GM18858 (cell line): Measurements from ENCODE around the gene KLRC2.
"Not testable (repeated sequence)": the region's sequence is repeated elsewhere in the genome, so short reads cannot be mapped to it uniquely, and the experiment has no call there.

Source experiments
- ATAC-seq: cut with Tn5 transposase; IDR thresholded peaks from one replicate; pipeline ENCODE4 v1.9.1; 2021; ENCODE audit not compliant: unreplicated experiment

Gene KLRC2

DNA sequence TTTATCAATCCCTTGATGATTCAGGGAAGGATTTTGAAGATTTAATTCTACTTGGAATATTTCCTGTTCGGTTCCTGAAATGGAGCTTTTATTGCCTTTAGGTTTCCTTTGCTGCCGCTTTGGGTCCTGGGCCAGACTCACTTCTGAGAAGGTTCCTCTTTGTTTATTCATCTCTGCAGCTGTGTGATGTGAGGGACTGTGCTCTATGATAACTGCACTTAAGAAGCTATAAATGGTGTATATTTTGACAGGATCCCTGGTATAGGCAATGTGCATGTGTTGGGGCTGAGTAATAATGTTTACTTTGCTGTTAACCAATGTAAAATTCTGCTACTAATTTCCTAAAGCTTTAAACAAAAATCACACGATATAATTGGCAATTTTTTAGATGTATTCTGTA, at the start of gene KLRC2:
KLRC2 (minus strand) TSS at position 195 of the 400 bp plus-strand sequence; CDS start at position 171, 24 bp downstream.
- ATAC-seq, result not testable (repeated sequence)

DNA sequence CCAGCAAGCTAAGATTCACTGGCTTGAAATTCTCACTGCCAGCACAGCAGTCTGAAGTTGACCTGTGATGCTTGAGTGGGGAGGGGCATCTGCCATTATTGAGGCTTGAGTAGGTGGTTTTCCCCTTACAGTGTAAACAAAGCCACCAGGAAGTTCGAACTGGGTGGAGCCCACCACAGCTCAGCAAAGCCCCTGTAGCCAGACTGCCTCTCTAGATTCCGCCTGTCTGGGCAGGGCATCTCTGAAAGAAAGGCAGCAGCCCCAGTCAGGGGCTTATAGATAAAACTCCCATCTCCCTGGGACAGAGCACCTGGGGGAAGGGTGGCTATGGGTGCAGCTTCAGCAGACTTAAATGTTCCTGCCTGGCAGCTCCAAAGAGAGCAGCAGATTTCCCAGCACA, 46.1 kb upstream of the KLRC2 start:
- not testable (repeated sequence) for ATAC-seq

DNA sequence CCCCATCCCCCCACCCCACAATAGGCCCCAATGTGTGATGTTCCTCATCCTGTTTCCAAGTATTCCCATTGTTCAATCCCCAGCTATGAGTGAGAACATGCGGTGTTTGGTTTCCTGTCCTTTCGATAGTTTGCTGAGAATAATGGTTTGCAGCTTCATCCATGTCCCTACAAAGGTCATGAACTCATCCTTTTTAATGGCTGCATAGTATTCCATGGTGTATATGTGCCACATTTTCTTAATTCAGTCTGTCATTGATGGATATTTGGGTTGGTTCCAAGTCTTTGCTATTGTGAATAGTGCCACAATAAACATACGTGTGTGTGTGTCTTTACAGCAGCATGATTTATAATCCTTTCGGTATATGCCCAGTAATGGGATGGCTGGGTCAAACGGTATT, 37.0 kb upstream of the KLRC2 start:
- ATAC-seq, result not testable (repeated sequence)

DNA sequence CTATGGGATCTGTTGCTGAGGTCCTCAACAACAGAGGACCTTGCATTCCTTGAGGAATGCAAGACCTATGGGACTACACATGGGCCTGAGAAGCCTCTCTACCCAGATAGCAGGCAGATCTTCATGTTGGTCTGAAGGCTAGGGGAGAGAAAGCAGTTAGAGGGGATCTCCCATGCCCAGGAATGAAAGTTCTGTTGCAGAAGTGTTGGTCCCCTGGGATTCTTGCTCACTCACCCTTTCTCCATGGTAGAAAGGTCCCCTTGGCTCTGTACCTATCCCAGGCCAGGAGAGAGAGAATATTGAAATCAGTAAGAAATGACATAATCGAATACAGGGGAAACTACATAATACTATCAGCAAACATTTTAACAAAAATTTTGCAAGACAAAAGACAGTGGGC, 33.9 kb upstream of the KLRC2 start:
- ATAC-seq, result no peak

DNA sequence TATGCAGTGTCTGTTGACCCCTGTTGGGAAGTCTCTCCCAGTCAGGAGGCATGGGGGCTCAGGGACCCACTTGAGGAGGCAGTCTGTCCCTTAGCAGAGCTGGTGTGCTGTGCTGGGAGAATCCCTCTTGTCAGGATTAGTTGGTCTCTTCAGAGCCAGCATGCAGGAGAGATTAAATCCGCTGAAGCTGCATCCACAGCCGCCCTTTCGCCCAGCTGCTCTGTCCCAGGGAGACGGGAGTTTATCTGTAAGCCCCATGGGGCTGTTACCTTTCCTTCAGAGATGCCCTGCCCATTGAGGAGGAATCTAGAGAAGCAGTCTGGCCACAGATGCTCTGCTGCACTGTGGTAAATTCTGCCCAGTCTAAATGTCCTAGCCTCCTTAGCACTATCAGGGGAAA, 30.5 kb upstream of the KLRC2 start:
- ATAC-seq, result no peak

DNA sequence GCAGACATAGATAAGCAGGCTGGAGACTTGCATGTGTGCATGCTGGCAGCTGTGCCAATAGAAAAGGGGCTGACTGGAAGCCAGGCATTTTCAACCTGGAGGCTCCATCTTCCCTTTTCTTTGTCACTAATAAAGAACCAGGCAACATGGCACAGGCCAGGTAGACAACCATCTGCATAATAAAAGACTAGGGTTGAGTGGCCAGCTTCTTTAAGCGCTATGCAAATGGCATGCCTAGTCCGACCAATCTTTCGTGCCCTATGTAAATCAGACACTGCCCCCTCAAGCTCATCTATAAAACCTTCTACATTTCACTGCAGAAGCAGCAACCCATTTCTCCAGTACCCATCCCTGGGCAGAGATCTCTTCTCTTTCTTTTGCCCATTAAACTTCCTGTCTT, 21.9 kb upstream of the KLRC2 start:
- ATAC-seq, result no peak

DNA sequence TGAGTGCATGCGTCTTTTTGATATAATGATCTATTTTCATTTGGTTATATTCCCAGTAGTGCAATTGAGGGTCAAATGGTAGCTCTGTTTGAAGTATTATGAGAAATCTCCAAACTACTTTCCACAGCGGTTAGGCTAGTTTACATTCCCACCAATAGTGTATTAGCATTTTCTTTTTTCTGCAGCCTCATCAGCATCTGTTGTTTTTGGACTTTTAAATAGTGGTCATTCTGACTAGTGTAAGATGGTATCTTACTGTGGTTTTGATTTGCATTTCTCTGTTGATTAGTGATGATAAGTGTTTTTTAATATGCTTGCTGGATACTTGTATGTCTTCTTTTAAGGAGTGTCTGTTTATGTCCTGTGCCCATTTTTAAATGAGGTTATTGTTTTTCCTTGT, 21.0 kb upstream of the KLRC2 start:
- no peak for ATAC-seq

DNA sequence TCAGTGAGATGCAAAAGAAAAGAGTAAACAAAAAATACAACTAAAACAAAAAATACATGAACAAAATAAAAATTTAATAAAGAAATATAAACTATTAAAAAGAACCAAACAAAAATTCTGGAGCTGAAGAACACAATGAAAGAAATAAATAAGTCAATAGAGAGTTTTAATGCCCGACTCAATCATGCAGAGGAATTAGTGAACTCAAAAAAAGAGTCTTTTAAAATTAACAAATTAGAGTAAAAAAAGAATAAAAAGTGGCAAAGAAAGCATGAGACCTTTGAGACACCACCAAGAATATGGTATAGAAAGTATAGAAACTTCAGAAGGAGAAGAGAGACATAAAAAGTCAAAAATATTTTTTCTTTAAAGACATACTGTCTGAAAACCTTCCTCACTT, 20.0 kb upstream of the KLRC2 start:
- no peak for ATAC-seq

DNA sequence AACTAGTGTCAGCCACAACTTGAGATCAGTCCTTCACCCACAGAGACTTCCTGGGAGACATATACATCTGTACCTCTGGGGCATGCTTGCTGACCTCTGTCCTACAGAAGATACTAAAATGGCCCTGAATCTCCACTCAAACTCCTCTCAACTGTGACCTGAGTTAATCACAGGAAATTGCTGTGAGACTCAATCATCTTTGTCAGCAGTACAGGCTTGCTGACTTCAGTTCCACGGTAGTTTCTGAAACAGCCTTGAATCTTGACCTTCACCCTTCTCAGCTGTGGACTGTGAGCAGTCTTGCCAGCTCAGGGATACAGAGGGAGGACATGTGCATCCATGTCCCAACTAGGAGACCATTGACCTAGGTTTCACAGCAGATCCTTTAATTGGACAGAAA, 18.7 kb upstream of the KLRC2 start:
- no peak for ATAC-seq

DNA sequence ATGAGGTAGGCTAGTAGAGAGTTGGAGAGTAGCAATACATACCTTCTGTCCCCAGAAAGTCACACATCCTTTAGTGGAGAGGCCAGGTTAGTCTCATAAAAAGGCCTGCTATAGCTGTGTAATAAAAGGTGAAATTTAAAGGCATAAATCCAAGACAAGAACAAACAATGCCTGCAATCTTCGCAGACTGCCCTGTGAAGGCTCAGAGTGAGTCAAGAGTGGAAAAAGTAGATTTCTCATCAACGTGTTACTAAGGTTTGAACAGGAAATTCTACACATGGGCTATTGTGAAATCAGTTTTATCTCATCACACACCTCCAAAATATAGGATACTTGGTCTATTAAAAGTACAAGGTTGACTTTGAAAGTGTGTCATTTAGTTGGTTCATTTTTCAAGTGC, 17.3 kb upstream of the KLRC2 start, which contains the start of gene KLRC1:
KLRC1 (minus strand) TSS at position 222 of the 400 bp plus-strand sequence. CDS start 2,221 bp downstream, outside the sequence.
- no peak for ATAC-seq

DNA sequence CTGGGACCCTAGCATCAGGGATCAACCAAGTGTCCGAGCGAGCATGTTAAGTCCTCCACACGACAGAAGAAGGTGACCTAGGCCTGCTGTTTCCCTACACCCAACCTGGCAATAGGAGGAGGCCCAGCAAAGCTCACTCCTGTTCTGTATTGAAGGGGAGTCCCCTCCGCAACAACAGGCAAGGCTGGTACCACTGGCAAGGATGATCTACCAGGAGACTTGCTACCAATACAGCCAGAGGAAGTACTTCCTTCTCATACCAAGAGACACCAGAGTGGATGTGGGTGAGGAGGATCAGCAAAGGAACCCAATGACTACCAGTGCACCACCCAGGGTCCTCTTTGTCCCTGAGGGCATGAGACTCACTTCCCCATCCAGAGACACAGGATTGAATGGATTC, 12.4 kb upstream of the KLRC2 start:
- ATAC-seq, result no peak

DNA sequence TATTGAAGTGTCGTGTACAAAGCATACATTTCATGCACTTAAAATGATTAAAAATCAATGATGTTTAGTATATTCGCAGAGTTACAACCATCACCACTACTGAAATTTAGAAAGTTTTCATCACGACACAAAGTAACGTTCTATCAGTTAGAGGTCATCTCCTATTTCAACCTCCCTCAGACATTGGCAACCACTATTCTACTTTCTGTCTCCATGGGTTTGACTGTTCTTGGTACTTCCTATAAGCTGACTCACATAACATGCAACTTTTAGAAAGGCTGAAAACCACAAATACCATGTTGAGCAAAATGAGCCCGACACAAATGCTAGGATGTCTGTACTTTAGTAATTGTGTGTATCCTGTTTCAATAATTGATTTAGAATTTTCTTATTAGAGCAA, 10.2 kb upstream of the KLRC2 start:
- not testable (repeated sequence) for ATAC-seq

DNA sequence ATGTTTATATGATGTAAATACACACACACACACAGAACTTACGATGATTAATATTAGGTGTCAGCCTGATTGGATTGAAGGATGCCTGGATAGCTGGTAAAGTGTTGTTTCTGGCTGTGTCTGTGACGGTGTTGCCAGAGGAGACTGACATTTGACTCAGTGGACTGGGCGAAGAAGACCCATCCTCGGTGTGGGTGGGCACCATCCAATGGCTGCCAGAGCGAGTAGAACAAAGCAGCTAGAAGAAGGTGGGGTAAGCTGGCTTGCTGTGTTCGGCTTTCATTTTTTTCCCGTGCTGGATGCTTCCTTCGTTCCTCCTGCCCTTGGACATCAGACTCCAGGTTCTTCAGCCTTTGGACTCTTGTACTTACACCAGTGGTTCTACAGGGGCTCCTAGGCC, 5.3 kb upstream of the KLRC2 start:
- not testable (repeated sequence) for ATAC-seq

DNA sequence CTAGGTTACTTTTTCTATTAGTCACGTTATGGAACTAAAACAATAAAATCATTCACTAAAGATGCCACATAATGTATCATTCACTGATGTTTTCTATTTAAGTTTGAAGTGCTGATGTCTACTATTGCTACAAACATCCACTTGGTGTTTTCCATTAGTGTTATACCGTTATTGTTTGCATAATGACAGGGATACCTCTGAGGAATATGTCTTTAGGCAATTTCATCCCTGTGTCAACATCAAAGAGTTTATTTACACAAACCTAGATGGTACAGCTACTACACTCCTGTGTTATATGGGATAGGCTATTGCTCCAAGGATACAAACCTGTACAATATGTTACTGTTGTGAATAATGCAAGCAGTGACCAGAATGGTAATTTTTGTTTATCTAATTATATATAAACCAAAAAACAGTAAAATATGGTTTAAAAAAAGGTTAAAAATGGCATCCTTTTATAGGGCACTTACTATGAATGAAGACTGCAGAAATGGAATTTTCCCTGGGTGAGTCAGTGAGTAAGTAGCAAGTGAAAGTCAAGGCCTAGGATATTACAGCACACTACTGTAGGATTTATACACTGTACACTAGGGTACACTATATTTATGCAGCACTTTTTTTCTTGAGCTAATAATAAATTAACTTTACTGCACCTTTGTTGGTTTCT, 3.9 kb upstream of the KLRC2 start:
- not testable (repeated sequence) for ATAC-seq

DNA sequence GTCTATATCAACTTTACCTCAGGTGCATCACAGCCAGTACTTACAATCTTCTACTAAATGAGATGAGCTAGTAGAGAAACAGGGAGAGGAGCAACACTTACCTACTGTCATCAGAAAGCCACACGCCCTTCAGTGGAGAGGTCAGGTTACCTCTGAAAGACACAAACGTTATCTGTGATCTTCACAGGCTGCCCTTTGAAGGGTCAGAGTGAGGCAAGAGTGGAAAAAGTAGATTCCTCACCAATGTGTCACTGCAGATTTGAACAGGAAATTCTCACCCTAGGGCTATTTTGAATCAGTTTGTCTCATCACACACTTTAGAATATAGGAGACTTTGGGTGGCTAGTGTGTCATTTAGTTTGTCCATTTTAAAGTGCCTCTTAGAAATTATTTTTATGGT, 1.8 kb upstream of the KLRC2 start:
- not testable (repeated sequence) for ATAC-seq

DNA sequence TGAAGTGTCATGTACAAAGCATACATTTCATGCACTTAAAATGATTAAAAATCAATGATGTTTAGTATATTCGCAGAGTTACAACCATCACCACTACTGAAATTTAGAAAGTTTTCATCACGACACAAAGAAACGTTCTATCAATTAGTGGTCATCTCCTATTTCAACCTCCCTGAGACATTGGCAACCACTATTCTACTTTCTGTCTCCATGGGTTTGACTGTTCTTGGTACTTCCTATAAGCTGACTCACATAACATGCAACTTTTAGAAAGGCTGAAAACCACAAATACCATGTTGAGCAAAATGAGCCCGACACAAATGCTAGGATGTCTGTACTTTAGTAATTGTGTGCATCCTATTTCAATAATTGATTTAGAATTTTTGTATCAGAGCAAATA, 5.2 kb downstream of the KLRC2 start:
- not testable (repeated sequence) for ATAC-seq

DNA sequence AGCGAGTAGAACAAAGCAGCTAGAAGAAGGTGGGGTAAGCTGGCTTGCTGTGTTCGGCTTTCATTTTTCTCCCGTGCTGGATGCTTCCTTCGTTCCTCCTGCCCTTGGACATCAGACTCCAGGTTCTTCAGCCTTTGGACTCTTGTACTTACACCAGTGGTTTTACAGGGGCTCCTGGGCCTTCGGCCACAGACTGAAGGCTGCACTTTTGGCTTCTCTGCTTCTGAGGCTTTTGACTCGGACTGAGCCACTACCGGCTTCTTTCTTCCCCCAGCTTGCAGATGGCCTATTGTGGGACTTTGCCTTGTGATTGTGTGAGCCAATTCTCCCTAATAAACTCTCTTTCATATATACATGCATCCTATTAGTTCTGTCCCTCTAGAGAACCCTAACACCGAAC, 9.9 kb downstream of the KLRC2 start:
- not testable (repeated sequence) for ATAC-seq

DNA sequence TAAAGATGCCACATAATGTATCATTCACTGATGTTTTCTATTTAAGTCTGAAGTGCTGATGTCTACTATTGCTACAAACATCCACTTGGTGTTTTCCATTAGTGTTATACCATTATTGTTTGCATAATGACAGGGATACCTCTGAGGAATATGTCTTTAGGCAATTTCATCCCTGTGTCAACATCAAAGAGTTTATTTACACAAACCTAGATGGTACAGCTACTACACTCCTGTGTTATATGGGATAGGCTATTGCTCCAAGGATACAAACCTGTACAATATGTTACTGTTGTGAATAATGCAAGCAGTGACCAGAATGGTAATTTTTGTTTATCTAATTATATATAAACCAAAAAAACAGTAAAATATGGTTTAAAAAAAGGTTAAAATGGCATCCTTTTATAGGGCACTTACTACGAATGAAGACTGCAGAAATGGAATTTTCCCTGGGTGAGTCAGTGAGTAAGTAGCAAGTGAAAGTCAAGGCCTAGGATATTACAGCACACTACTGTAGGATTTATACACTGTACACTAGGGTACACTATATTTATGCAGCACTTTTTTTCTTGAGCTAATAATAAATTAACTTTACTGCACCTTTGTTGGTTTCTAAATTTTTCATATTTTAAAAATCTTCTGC, 11.4 kb downstream of the KLRC2 start:
- ATAC-seq, result not testable (repeated sequence)

DNA sequence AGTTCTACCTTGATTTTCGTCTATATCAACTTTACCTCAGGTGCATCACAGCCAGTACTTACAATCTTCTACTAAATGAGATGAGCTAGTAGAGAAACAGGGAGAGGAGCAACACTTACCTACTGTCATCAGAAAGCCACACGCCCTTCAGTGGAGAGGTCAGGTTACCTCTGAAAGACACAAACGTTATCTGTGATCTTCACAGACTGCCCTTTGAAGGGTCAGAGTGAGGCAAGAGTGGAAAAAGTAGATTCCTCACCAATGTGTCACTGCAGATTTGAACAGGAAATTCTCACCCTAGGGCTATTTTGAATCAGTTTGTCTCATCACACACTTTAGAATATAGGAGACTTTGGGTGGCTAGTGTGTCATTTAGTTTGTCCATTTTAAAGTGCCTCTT, 13.7 kb downstream of the KLRC2 start:
- ATAC-seq, result not testable (repeated sequence)

DNA sequence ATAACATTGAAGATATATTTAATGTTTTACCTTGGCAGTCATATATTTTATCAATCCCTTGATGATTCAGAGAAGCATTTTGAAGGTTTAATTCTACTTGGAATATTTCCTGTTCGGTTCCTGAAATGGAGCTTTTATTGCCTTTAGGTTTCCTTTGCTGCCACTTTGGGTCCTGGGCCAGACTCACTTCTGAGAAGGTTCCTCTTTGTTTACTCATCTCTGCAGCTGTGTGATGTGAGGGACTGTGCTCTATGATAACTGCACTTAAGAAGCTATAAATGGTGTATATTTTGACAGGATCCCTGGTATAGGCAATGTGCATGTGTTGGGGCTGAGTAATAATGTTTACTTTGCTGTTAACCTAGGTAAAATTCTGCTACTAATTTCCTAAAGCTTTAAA, 15.5 kb downstream of the KLRC2 start, which contains the start of gene KLRC3:
KLRC3 (minus strand) TSS at position 262 of the 400 bp plus-strand sequence; CDS start at position 217, 45 bp downstream.
- not testable (repeated sequence) for ATAC-seq

DNA sequence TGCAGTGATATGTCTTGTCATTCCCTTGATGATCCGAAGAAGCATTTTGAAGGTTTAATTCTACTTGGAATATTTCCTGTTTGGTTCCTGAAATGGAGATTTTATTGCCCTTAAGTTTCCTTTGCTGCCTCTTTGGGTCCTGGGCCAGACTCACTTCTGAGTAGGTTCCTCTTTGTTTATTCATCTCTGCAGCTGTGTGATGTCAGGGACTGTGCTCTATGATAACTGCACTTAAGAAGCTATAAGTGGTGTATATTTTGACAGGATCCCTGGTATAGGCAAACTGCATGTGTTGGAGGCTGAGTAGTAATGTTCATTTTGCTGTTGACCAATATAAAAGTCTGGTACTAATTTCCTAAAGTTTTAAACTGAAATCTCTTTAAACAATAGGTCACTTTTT, 26.4 kb downstream of the KLRC2 start, which contains the start of gene KLRC4:
KLRC4 (minus strand) TSS at position 366 of the 400 bp plus-strand sequence; CDS start at position 184, 182 bp downstream.
- no peak for ATAC-seq

DNA sequence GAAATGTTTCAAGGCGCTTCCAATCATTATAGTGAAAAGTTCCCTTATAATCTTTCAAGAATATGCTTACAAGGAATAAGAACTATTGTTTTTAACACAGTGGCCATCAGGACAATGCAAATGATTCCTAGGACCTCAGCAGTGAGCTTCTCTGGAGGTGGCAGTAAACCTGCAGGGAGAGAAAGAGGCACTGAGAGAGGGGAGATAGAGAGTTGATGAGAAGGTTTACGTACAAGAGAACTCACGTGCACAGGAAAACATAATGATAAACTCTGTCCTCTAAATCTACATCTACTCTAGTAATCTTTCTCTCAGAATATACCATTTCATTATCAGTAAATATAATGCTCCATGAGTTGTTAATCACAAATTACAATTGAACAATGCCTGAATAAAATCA, 27.0 kb downstream of the KLRC2 start:
- ATAC-seq, result no peak
